Parathyroid adenoma (tissue), 2 donors: Measurements from ENCODE around the gene CADPS2.

Source experiments
- H2AFZ ChIP-seq: fragments of 300-600 bp; sonication (generic); one replicate; pipeline ENCODE4 v1.7.0; 2017; ENCODE audit warnings: antibody characterized with exemption, mild to moderate bottlenecking
- H3K27ac ChIP-seq: fragments of 300-600 bp; sonication (generic); one replicate; pipeline ENCODE4 v1.7.0; 2017
- H3K27me3 ChIP-seq: fragments of 300-600 bp; sonication (generic); one replicate; pipeline ENCODE4 v1.7.0; 2017; ENCODE audit warnings: low read length; ENCODE audit not compliant: control insufficient read depth, insufficient read depth
- H3K36me3 ChIP-seq: fragments of 300-600 bp; sonication (generic); one replicate; pipeline ENCODE4 v1.7.0; 2017; ENCODE audit warnings: low read length; ENCODE audit not compliant: control insufficient read depth, insufficient read depth
- H3K4me1 ChIP-seq: fragments of 300-600 bp; sonication (generic); one replicate; pipeline ENCODE4 v1.7.0; 2017; ENCODE audit warnings: control low read depth
- H3K4me2 ChIP-seq: fragments of 300-600 bp; sonication (generic); one replicate; pipeline ENCODE4 v1.7.0; 2017; ENCODE audit warnings: low read length
- H3K4me3 ChIP-seq: fragments of 300-600 bp; sonication (generic); one replicate; pipeline ENCODE4 v1.7.0; 2017; ENCODE audit warnings: low read depth, low read length
- H3K79me2 ChIP-seq: fragments of 300-600 bp; sonication (generic); one replicate; pipeline ENCODE4 v1.7.0; 2017; ENCODE audit warnings: control low read depth
- H3K9ac ChIP-seq: fragments of 300-600 bp; sonication (generic); one replicate; pipeline ENCODE4 v1.7.0; 2017; ENCODE audit warnings: mild to moderate bottlenecking
- H3K9me3 ChIP-seq: fragments of 300-600 bp; sonication (generic); one replicate; pipeline ENCODE4 v1.7.0; 2017; ENCODE audit warnings: low read length; ENCODE audit not compliant: control insufficient read depth
- TF ChIP-seq, protein P1 (sequence below): fragments of 300-600 bp; sonication (generic); IDR thresholded peaks from one replicate; pipeline ENCODE4 v1.7.0; 2017; ENCODE audit warnings: antibody characterized with exemption, mild to moderate bottlenecking
- donor health status: primary hyperparathyroidism.

Gene CADPS2

DNA sequence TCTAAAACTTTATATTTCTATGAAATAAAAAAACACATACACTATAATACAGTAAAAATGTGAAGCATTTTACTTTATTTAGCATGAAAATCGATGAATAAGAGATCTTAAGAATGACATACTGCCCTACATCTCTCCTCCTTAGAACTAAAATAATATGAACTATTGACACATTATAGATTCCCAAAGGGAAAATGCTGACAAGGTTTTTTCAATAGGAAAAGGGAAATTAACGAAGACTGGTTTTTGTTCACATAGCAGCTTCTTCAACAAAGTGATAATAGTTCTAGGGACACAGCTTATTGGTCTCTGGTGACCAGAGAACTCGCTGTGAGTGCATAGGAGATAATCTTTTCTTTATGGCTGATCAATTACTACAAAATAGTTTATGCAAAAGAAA lies 523.8 kb downstream of the CADPS2 start:
- H3K9me3 ChIP-seq, result no peaks in the 10 kb centered on the region
- no peaks in the 10 kb centered on the region for H3K4me1 ChIP-seq
- no peaks in the 10 kb centered on the region for H3K27me3 ChIP-seq
- H3K4me3 ChIP-seq, result no peak overlapping the region
- H3K79me2 ChIP-seq, result no peaks in the 10 kb centered on the region
- TF ChIP-seq, protein P1, sequence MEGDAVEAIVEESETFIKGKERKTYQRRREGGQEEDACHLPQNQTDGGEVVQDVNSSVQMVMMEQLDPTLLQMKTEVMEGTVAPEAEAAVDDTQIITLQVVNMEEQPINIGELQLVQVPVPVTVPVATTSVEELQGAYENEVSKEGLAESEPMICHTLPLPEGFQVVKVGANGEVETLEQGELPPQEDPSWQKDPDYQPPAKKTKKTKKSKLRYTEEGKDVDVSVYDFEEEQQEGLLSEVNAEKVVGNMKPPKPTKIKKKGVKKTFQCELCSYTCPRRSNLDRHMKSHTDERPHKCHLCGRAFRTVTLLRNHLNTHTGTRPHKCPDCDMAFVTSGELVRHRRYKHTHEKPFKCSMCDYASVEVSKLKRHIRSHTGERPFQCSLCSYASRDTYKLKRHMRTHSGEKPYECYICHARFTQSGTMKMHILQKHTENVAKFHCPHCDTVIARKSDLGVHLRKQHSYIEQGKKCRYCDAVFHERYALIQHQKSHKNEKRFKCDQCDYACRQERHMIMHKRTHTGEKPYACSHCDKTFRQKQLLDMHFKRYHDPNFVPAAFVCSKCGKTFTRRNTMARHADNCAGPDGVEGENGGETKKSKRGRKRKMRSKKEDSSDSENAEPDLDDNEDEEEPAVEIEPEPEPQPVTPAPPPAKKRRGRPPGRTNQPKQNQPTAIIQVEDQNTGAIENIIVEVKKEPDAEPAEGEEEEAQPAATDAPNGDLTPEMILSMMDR, result no peak
- H3K36me3 ChIP-seq, result no peaks in the 10 kb centered on the region
- H3K4me2 ChIP-seq, result no peak overlapping the region
- H3K27ac ChIP-seq, result no peak overlapping the region
- no peak overlapping the region for H3K9ac ChIP-seq
- H2AFZ ChIP-seq, result no peak overlapping the region

DNA sequence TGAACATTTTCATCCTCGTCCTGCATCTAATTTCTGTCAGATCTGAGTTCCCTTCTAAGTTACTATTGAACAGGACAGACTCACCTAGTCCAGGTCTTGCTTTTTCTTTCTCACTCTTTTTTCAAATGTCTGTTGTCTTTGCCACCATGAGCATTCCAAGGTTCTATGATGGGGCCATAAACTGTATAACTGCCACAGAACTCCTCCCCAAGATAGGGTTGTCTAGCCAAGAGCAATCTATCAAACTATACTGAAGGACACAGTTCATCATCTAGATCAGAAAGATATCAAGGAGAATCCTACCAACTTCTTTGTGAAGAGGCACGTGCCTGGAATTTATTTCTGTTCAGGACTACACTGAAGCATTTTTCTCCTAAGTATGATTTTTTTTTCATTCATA lies 531.6 kb downstream of the CADPS2 start:
- Histone ChIP-seq H3K79me2 (no peaks in the 10 kb centered on the region), H3K27me3 (no peaks in the 10 kb centered on the region), H3K4me2 (no peak overlapping the region), H3K9me3 (no peaks in the 10 kb centered on the region), H3K36me3 (no peaks in the 10 kb centered on the region), H3K27ac (no peak overlapping the region), H3K9ac (no peak overlapping the region), H3K4me3 (no peak overlapping the region), H2AFZ (no peak overlapping the region), H3K4me1 (no peaks in the 10 kb centered on the region)
- TF ChIP-seq, protein P1, result no peak

DNA sequence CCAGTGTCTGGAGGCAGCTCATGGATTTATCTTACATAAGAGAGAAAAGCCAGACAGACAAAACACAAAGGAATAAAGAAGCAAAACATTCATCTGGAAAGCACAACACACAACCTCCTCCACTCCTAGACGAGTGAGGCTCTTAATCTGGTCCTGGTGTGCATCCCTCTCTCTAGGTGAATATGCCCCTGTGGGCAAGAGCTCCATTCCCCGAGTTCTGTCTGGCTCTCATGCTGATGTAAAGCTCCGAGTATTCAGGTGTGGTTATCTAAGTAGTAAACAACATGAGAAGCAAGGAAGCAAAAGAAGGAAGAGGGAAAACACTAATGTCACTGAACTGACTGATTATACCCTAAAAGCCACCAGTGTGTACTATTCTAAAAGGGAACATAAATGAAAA lies 533.8 kb downstream of the CADPS2 start:
- TF ChIP-seq, protein P1, result no peak
- H3K4me1 ChIP-seq, result no peaks in the 10 kb centered on the region

DNA sequence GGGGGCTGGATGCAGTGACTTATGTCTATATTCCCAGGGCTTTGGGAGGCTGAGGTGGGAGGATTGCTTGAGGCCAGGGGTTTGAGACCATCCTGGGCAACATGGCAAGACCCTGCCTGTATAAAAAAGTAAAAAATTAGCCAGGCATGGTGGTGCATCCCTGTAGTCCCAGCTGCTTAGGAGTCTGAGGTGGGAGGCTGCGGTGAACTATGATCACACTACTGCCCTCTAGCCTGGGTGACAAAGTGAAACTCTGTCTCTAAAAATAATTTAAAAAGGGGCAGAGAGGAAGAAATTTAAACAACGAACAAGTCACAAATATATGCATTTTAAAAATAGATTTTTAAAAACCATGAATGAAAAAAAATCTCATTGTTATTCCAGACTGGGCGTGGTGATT lies 535.6 kb downstream of the CADPS2 start:
- no peaks in the 10 kb centered on the region for H3K79me2 ChIP-seq
- H2AFZ ChIP-seq, result no peak overlapping the region
- H3K36me3 ChIP-seq, result no peaks in the 10 kb centered on the region
- H3K4me3 ChIP-seq, result no peak overlapping the region
- H3K9me3 ChIP-seq, result no peaks in the 10 kb centered on the region
- H3K27me3 ChIP-seq, result no peaks in the 10 kb centered on the region
- TF ChIP-seq, protein P1, result no peak
- no peaks in the 10 kb centered on the region for H3K4me1 ChIP-seq
- H3K27ac ChIP-seq, result no peak overlapping the region
- H3K4me2 ChIP-seq, result no peak overlapping the region
- no peak overlapping the region for H3K9ac ChIP-seq

More for the DNA sequence above, 533.8 kb downstream of the CADPS2 start:
- H3K4me3 ChIP-seq, result no peak overlapping the region
- H3K9ac ChIP-seq, result no peak overlapping the region
- H3K79me2 ChIP-seq, result no peaks in the 10 kb centered on the region
- H3K4me2 ChIP-seq, result no peak overlapping the region
- no peaks in the 10 kb centered on the region for H3K9me3 ChIP-seq
- H3K27me3 ChIP-seq, result no peaks in the 10 kb centered on the region
- no peak overlapping the region for H3K27ac ChIP-seq
- H2AFZ ChIP-seq, result no peak overlapping the region
- H3K36me3 ChIP-seq, result no peaks in the 10 kb centered on the region

DNA sequence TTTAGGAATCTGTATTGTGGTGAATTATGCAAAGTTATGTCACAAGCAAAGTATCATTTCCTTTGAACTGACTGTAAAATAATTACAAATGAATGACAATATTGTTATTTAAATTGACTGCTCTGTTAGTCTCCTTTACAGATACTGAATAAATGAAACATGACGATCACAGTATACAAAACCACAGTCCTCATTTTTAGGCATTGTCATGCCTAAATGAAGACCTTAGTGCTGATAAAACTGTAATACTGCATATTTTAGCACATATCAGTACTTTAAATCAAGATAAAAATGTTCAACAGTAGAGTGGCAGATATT lies 542.0 kb downstream of the CADPS2 start:
- TF ChIP-seq, protein P1, result no peak
- H3K9me3 ChIP-seq, result no peaks in the 10 kb centered on the region
- H3K79me2 ChIP-seq, result no peaks in the 10 kb centered on the region
- no peaks in the 10 kb centered on the region for H3K27me3 ChIP-seq
- no peak overlapping the region for H3K4me3 ChIP-seq
- H3K4me1 ChIP-seq, result no peaks in the 10 kb centered on the region
- H3K27ac ChIP-seq, result no peak overlapping the region
- H2AFZ ChIP-seq, result no peak overlapping the region
- no peak overlapping the region for H3K4me2 ChIP-seq
- H3K36me3 ChIP-seq, result no peaks in the 10 kb centered on the region
- H3K9ac ChIP-seq, result no peak overlapping the region
